ENCODE results near the gene NPAS3.

DNA sequence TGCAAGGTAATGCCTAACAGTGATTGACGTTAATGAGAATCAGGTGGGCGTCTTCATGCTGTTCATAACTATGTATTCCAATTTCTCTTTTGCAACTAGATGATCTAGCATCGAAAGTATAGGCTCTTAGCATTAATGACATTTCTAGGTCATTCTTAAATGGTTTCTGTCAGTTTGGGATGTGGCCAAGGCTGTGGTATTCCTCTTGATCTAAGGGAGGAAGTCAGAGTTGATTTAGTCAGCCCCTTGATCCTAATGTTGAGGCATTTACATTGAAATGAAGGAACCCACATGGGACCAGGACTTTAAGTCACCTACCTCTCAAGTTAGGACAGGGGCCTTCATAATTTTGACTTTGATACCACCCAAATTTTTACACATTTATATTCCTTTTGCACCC is 448.1 kb downstream of the NPAS3 start:
- TF ChIP-seq, protein P1, sequence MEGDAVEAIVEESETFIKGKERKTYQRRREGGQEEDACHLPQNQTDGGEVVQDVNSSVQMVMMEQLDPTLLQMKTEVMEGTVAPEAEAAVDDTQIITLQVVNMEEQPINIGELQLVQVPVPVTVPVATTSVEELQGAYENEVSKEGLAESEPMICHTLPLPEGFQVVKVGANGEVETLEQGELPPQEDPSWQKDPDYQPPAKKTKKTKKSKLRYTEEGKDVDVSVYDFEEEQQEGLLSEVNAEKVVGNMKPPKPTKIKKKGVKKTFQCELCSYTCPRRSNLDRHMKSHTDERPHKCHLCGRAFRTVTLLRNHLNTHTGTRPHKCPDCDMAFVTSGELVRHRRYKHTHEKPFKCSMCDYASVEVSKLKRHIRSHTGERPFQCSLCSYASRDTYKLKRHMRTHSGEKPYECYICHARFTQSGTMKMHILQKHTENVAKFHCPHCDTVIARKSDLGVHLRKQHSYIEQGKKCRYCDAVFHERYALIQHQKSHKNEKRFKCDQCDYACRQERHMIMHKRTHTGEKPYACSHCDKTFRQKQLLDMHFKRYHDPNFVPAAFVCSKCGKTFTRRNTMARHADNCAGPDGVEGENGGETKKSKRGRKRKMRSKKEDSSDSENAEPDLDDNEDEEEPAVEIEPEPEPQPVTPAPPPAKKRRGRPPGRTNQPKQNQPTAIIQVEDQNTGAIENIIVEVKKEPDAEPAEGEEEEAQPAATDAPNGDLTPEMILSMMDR (IDR thresholded peaks at IDR 0.05; ENCODE audit: insufficient read depth, low read length): no peak
- no peak for TF ChIP-seq GABPA (IDR thresholded peaks at IDR 0.05; ENCODE audit: low read depth)
- no peak for TF ChIP-seq REST (IDR thresholded peaks at IDR 0.05; ENCODE audit: insufficient replicate concordance, low read depth)

Data from HL-60 (cell line).